Astrocyte (in vitro differentiated cells and primary cell): ENCODE results near the gene JSRP1. TPM values are rescaled to one million over a fixed set of nuclear protein-coding genes. Genes with fewer than 3 reads are reported as not detected.

Experiments used
- DNase-seq: peaks from one replicate; pipeline ENCODE4 v3.0.0-alpha.2; 2010; ENCODE audit warnings: low read depth
- FAIRE-seq: peaks from 2 replicates; lab custom pipeline; 2011; peaks lifted over from hg19 to GRCh38; lab: Jason Lieb, UNC
- H2AFZ ChIP-seq: 2 replicates; pipeline ENCODE4 v1.6.0; 2012; ENCODE audit warnings: low read depth, low read length, inconsistent platforms
- H3K27ac ChIP-seq: 2 replicates; pipeline ENCODE4 v1.5.1; 2011; ENCODE audit warnings: low read depth, low read length, inconsistent platforms
- H3K27me3 ChIP-seq: 2 replicates; pipeline ENCODE4 v1.6.0; 2011; ENCODE audit warnings: low read length, inconsistent platforms; ENCODE audit not compliant: insufficient read depth
- H3K36me3 ChIP-seq: 2 replicates; pipeline ENCODE4 v1.5.1; 2011; ENCODE audit warnings: low read length, inconsistent platforms; ENCODE audit not compliant: insufficient read depth
- H3K4me1 ChIP-seq: 2 replicates; pipeline ENCODE4 v1.5.1; 2011; ENCODE audit warnings: low read length, inconsistent platforms; ENCODE audit not compliant: insufficient read depth
- H3K4me2 ChIP-seq: 2 replicates; pipeline ENCODE4 v1.6.0; 2012; ENCODE audit warnings: low read length, inconsistent platforms
- H3K4me3 ChIP-seq: 2 replicates; pipeline ENCODE4 v1.5.1; 2011; ENCODE audit warnings: low read depth, mild to moderate bottlenecking, low read length, inconsistent platforms; ENCODE audit not compliant: insufficient read depth
- H3K79me2 ChIP-seq: 2 replicates; pipeline ENCODE4 v1.6.0; 2012; ENCODE audit warnings: mild to moderate bottlenecking, low read length, inconsistent platforms; ENCODE audit not compliant: insufficient read depth
- H3K9ac ChIP-seq: 2 replicates; pipeline ENCODE4 v1.6.0; 2012; ENCODE audit warnings: mild to moderate bottlenecking, low read length, inconsistent platforms
- H3K9me3 ChIP-seq: 2 replicates; pipeline ENCODE4 v1.5.1; 2012; ENCODE audit warnings: low read depth, mild to moderate bottlenecking, low read length, inconsistent platforms; ENCODE audit not compliant: insufficient read depth
- H4K20me1 ChIP-seq: 2 replicates; pipeline ENCODE4 v1.6.0; 2012; ENCODE audit warnings: low read length, inconsistent platforms; ENCODE audit not compliant: insufficient read depth
- H3K27ac Mint-ChIP-seq: one replicate; pipeline ENCODE4 v1.8.0; 2021; ENCODE audit warnings: mild to moderate bottlenecking, mixed read lengths; ENCODE audit not compliant: unreplicated experiment
- H3K27me3 Mint-ChIP-seq: one replicate; pipeline ENCODE4 v1.8.0; 2021; ENCODE audit warnings: low read depth, mixed read lengths; ENCODE audit not compliant: unreplicated experiment
- H3K36me3 Mint-ChIP-seq: one replicate; pipeline ENCODE4 v1.8.0; 2021; ENCODE audit warnings: low read depth, mixed read lengths; ENCODE audit not compliant: unreplicated experiment
- H3K4me1 Mint-ChIP-seq: one replicate; pipeline ENCODE4 v1.8.0; 2021; ENCODE audit warnings: low read depth, mixed read lengths; ENCODE audit not compliant: unreplicated experiment
- H3K4me3 Mint-ChIP-seq: one replicate; pipeline ENCODE4 v1.8.0; 2021; ENCODE audit warnings: mild to moderate bottlenecking, moderate library complexity, mixed read lengths; ENCODE audit not compliant: unreplicated experiment
- H3K9me3 Mint-ChIP-seq: one replicate; pipeline ENCODE4 v1.8.0; 2021; ENCODE audit warnings: mild to moderate bottlenecking, mixed read lengths; ENCODE audit not compliant: unreplicated experiment
- EZH2 ChIP-seq: IDR thresholded peaks from 2 replicates; pipeline ENCODE4 v1.6.1; 2012; ENCODE audit warnings: mild to moderate bottlenecking, low read length, inconsistent platforms; ENCODE audit not compliant: insufficient read depth
- total RNA-seq: library from RNA; stranded (reverse); gene quantifications from 2 replicates; pipeline ENCODE4 v1.2.1, GENCODE V29; 2021
- TF ChIP-seq, protein P1 (sequence below): IDR thresholded peaks from 2 replicates; pipeline ENCODE4 v1.5.1; 2011; ENCODE audit warnings: low read depth, mild to moderate bottlenecking, inconsistent platforms, low read length, moderate library complexity; ENCODE audit not compliant: insufficient read depth

JSRP1 gene
- total RNA-seq, 1 donor from 2014 or later: 0.36 TPM

DNA sequence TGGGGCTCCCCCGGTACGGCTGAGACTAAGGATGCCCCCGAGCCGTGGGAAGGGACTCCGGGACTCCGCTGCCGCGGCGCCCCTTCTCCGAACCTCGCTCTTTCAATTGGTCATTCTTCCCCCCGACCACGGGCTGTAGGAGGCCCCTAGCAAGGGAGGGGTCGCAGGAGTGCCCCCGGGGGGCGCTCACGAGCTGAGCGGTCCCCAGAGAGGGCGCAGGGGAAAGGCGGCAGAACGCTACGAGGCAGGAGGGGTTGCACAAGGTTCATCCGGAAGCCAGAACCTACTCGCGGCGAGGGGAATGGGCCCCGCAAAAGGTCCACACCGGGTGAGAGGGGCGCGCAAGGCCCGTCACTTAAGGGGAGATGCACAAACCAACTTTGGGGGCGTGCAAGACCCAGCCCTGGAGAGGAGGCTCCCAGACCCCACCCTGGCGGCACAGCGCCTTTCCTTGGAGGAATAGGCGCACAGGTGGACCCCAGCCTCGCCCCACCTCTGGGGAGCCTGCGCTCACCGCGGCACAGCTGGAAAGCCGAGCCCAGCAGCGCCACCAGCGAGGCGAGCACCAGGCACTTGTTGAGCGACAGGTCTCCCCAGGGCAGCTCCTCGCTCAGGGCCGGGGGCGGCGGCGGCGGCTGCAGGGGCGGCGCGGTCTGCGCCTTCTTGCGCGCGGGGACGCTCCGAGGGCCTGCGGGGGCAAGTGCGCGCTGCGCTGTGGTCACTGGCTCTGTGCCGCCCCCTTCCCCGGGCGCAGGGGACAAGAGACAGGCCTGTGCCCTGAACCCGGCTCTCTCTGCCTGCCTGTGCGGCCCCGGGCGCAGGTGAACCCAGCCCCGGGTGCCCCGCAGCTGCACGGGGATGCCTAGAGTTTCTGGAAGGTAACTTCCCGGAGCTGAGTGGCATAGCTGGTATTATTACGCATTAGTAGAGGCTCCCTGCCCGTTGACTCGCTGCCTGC is 2.8 kb downstream of the JSRP1 start:
- Mint-ChIP-seq H3K27ac (peak overlapping the region; percentile 66), H3K4me1 (no peaks in the 10 kb centered on the region), H3K9me3 (no peaks in the 10 kb centered on the region), H3K4me3 (peak overlapping the region; percentile 68), H3K36me3 (peaks cover 1% of the 10 kb centered on the region), H3K27me3 (peaks cover 6% of the 10 kb centered on the region)
- TF ChIP-seq EZH2: peak; percentile 69
- TF ChIP-seq, protein P1, sequence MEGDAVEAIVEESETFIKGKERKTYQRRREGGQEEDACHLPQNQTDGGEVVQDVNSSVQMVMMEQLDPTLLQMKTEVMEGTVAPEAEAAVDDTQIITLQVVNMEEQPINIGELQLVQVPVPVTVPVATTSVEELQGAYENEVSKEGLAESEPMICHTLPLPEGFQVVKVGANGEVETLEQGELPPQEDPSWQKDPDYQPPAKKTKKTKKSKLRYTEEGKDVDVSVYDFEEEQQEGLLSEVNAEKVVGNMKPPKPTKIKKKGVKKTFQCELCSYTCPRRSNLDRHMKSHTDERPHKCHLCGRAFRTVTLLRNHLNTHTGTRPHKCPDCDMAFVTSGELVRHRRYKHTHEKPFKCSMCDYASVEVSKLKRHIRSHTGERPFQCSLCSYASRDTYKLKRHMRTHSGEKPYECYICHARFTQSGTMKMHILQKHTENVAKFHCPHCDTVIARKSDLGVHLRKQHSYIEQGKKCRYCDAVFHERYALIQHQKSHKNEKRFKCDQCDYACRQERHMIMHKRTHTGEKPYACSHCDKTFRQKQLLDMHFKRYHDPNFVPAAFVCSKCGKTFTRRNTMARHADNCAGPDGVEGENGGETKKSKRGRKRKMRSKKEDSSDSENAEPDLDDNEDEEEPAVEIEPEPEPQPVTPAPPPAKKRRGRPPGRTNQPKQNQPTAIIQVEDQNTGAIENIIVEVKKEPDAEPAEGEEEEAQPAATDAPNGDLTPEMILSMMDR: no peak
- no peaks in the 10 kb centered on the region for H3K79me2 ChIP-seq
- peaks cover 22% of the 10 kb centered on the region for H3K27me3 ChIP-seq
- no peaks in the 10 kb centered on the region for H3K9me3 ChIP-seq
- peak overlapping the region; percentile 11 for H3K4me2 ChIP-seq
- no peaks in the 10 kb centered on the region for H3K36me3 ChIP-seq
- DNase-seq (no peak), FAIRE-seq (no peak)
- no peak overlapping the region for H3K4me3 ChIP-seq
- no peak overlapping the region for H2AFZ ChIP-seq
- no peak overlapping the region for H3K9ac ChIP-seq
- H3K4me1 ChIP-seq: peaks cover 2% of the 10 kb centered on the region
- no peak overlapping the region for H3K27ac ChIP-seq
- H4K20me1 ChIP-seq: peaks cover 39% of the 10 kb centered on the region

DNA sequence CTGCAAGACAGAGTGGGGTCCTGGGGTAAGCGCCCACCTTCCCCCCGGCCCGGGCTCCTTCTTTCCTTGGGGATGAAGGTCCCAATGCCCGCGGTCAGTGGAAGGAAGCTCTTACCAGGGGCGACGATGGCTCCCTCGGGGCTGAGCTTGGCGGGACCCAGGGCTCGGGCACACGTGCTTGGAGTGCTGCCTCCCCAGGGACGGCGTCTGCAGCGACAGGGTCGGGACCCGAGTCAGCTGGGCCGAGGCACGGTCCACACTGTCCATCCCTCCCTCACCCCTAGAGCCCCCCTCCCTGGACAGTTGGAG is 3.5 kb downstream of the JSRP1 start:
- no peak overlapping the region for H3K27ac ChIP-seq
- TF ChIP-seq, protein P1: no peak
- TF ChIP-seq EZH2: peak; percentile 48
- no peak for DNase-seq
- no peak overlapping the region for H3K27ac Mint-ChIP-seq
- H3K9me3 ChIP-seq: no peaks in the 10 kb centered on the region
- no peaks in the 10 kb centered on the region for H3K4me1 Mint-ChIP-seq
- peak overlapping the region; percentile 11 for H3K4me2 ChIP-seq
- H3K9ac ChIP-seq: no peak overlapping the region
- peaks cover 22% of the 10 kb centered on the region for H3K27me3 ChIP-seq
- no peaks in the 10 kb centered on the region for H3K36me3 ChIP-seq
- H3K4me3 Mint-ChIP-seq: no peak overlapping the region
- H3K9me3 Mint-ChIP-seq: no peaks in the 10 kb centered on the region
- H4K20me1 ChIP-seq: peaks cover 41% of the 10 kb centered on the region
- H3K79me2 ChIP-seq: no peaks in the 10 kb centered on the region
- H2AFZ ChIP-seq: no peak overlapping the region
- H3K4me1 ChIP-seq: peaks cover 2% of the 10 kb centered on the region
- H3K4me3 ChIP-seq: no peak overlapping the region
- peaks cover 1% of the 10 kb centered on the region for H3K36me3 Mint-ChIP-seq
- no peak for FAIRE-seq
- H3K27me3 Mint-ChIP-seq: peaks cover 6% of the 10 kb centered on the region
